ENCODE measurements around the gene ITPR2. TPM values are rescaled to one million over a fixed set of nuclear protein-coding genes. Genes with fewer than 3 reads are reported as not detected.

Gene ITPR2
- total and polyA plus RNA-seq, 4 donors: 4.1 to 47.0 (median 26.5) TPM

DNA sequence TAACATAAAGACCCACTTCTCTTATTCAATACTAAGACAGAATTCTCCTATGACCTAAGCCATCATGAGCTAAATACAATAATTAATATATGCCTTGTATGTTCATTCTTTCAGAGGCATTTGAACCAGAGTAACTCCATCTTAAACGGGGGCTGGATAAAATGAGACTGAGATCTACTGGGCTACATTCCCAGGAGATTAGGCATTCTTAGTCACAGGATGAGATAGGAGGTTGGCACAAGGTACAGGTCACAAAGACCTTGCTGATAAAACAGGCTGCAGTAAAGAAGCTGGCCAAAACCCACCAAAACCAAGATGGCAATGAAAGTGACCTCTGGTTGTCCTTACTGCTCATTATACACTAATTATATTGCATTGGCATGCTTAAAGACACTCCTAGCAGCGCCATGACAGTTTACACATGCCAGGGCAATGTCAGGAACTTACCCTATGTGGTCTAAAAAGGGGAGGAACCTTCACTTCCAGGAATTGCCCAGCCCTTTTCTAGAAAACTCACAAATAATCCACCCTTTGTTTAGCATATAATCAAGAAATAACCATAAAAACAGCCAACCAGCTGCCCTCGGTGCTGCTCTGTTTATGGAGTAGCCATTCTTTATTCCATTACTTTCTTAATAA lies 376.9 kb downstream of the ITPR2 start:
- no peaks in the 10 kb centered on the region for H3K9me3 ChIP-seq (ENCODE audit: control insufficient read depth in 4 of 4, insufficient read depth in 3 of 4, low read length in 3 of 4)
- H3K36me3 ChIP-seq (ENCODE audit: control insufficient read depth in 4 of 4, insufficient read depth in 4 of 4, low read length in 4 of 4): peaks cover 0 to 3% (median 0%) of the 10 kb centered on the region in 4 donors
- 75 to 82% methylated on average over 3 of the region's 3 CpGs for WGBS, 2 donors
- no peak overlapping the region for H3K9ac ChIP-seq (ENCODE audit: insufficient read depth in 1 of 2, low read length in 2 of 2)
- no peak for ATAC-seq (ENCODE audit: insufficient read depth, low FRiP score)
- H3K4me1 ChIP-seq (ENCODE audit: control insufficient read depth in 5 of 5, insufficient read depth in 5 of 5, low read length in 5 of 5): no peaks in the 10 kb centered on the region
- peak overlapping the region in 1 of 2 donors; percentile 24 for H3K27ac ChIP-seq (ENCODE audit: low read depth in 1 of 2, low read length in 1 of 2)
- no peaks in the 10 kb centered on the region for H3K27me3 ChIP-seq (ENCODE audit: control insufficient read depth in 3 of 3, insufficient read depth in 3 of 3, low read length in 2 of 3)
- no peak overlapping the region for H3K4me3 ChIP-seq
- no peak for DNase-seq
- TF ChIP-seq, protein P1, sequence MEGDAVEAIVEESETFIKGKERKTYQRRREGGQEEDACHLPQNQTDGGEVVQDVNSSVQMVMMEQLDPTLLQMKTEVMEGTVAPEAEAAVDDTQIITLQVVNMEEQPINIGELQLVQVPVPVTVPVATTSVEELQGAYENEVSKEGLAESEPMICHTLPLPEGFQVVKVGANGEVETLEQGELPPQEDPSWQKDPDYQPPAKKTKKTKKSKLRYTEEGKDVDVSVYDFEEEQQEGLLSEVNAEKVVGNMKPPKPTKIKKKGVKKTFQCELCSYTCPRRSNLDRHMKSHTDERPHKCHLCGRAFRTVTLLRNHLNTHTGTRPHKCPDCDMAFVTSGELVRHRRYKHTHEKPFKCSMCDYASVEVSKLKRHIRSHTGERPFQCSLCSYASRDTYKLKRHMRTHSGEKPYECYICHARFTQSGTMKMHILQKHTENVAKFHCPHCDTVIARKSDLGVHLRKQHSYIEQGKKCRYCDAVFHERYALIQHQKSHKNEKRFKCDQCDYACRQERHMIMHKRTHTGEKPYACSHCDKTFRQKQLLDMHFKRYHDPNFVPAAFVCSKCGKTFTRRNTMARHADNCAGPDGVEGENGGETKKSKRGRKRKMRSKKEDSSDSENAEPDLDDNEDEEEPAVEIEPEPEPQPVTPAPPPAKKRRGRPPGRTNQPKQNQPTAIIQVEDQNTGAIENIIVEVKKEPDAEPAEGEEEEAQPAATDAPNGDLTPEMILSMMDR (IDR thresholded peaks at IDR 0.05; ENCODE audit: control extremely low read depth, extremely low read depth): no peak

DNA sequence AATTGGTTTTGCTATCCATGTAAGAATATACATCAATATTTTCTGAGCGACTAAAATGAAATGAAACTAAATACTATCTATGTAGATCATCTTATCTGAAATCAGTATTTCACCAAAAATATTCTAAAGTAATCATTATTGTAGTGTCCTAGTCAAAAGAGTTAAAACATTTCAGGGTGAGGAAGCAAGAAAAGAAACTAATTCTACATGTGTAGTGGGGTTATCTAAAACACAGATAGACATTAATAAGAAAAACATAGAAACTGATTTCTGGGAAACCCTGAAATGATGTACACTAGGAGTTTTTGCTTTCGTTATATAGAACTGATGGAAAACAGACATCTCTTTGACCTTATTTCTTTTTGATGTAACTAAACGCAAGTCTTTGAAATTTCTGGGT lies 379.7 kb downstream of the ITPR2 start:
- ATAC-seq (ENCODE audit: insufficient read depth, low FRiP score) (no peak), DNase-seq (no peak)
- TF ChIP-seq, protein P1 (IDR thresholded peaks at IDR 0.05; ENCODE audit: control extremely low read depth, extremely low read depth): no peak
- Histone ChIP-seq H3K27ac (ENCODE audit: low read depth in 1 of 2, low read length in 1 of 2) (no peak overlapping the region), H3K27me3 (ENCODE audit: control insufficient read depth in 3 of 3, insufficient read depth in 3 of 3, low read length in 2 of 3) (no peaks in the 10 kb centered on the region), H3K4me1 (ENCODE audit: control insufficient read depth in 5 of 5, insufficient read depth in 5 of 5, low read length in 5 of 5) (no peaks in the 10 kb centered on the region), H3K4me3 (no peak overlapping the region), H3K36me3 (ENCODE audit: control insufficient read depth in 4 of 4, insufficient read depth in 4 of 4, low read length in 4 of 4) (peaks cover 0 to 4% (median 3%) of the 10 kb centered on the region in 4 donors), H3K9me3 (ENCODE audit: control insufficient read depth in 4 of 4, insufficient read depth in 3 of 4, low read length in 3 of 4) (no peaks in the 10 kb centered on the region), H3K9ac (ENCODE audit: insufficient read depth in 1 of 2, low read length in 2 of 2) (no peak overlapping the region)
- WGBS, 2 donors: 93 to 97% methylated on average over 3 of the region's 3 CpGs

DNA sequence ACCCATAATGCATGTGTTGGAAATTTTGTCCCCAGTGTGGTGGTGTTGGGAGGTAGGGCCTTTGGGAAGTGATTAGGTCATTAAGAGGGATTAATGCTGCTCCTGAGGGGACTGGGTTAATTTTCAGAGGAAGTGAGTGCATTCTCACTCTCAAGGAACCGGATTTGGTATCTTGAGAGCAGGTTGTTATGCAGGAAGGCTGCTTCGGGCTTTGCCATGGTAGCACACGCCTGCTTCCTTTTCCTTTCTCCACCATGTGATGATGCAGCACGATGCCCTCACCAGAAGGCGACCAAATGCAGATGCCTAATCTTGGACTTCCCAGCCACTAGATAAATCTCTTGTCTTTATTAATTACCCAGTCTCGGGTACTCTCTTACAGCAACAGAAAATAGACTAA lies 380.5 kb downstream of the ITPR2 start:
- TF ChIP-seq, protein P1 (IDR thresholded peaks at IDR 0.05; ENCODE audit: control extremely low read depth, extremely low read depth): no peak
- Histone ChIP-seq H3K27ac (ENCODE audit: low read depth in 1 of 2, low read length in 1 of 2) (no peak overlapping the region), H3K9me3 (ENCODE audit: control insufficient read depth in 4 of 4, insufficient read depth in 3 of 4, low read length in 3 of 4) (no peaks in the 10 kb centered on the region), H3K4me3 (no peak overlapping the region), H3K36me3 (ENCODE audit: control insufficient read depth in 4 of 4, insufficient read depth in 4 of 4, low read length in 4 of 4) (peaks cover 0 to 4% (median under 1%) of the 10 kb centered on the region in 4 donors), H3K4me1 (ENCODE audit: control insufficient read depth in 5 of 5, insufficient read depth in 5 of 5, low read length in 5 of 5) (no peaks in the 10 kb centered on the region), H3K27me3 (ENCODE audit: control insufficient read depth in 3 of 3, insufficient read depth in 3 of 3, low read length in 2 of 3) (no peaks in the 10 kb centered on the region), H3K9ac (ENCODE audit: insufficient read depth in 1 of 2, low read length in 2 of 2) (no peak overlapping the region)
- no peak for ATAC-seq (ENCODE audit: insufficient read depth, low FRiP score)
- WGBS, 2 donors: 46 to 57% methylated on average over 6 of the region's 6 CpGs
- DNase-seq: no peak

DNA sequence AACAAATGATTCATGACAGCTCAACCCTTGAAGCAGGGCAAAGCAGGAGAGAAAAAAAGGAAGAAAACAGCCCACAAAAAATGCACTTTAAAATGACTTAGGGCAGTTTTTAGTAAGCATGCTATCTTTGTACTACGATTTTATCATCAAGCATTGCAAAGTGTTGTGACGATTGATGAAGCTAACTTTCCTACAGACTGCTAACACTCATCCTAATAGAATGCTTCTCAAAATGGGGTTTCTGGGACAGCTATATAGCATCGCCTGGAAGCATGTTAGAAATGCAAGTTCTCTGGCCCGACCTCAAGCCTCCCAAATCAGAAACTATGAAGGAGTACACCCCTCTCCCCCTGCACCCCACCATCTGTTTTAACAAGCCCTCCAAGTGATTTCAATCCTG lies 381.2 kb downstream of the ITPR2 start:
- peak in 2 of 3 donors; percentile 18 to 33 for DNase-seq
- H3K36me3 ChIP-seq (ENCODE audit: control insufficient read depth in 4 of 4, insufficient read depth in 4 of 4, low read length in 4 of 4): peaks cover 0 to 4% (median under 1%) of the 10 kb centered on the region in 4 donors
- ATAC-seq (ENCODE audit: insufficient read depth, low FRiP score): no peak
- 80 to 85% methylated on average over 4 of the region's 4 CpGs for WGBS, 2 donors
- H3K4me3 ChIP-seq: no peak overlapping the region
- no peak overlapping the region for H3K9ac ChIP-seq (ENCODE audit: insufficient read depth in 1 of 2, low read length in 2 of 2)
- H3K4me1 ChIP-seq (ENCODE audit: control insufficient read depth in 5 of 5, insufficient read depth in 5 of 5, low read length in 5 of 5): no peaks in the 10 kb centered on the region
- no peak overlapping the region for H3K27ac ChIP-seq (ENCODE audit: low read depth in 1 of 2, low read length in 1 of 2)
- no peaks in the 10 kb centered on the region for H3K27me3 ChIP-seq (ENCODE audit: control insufficient read depth in 3 of 3, insufficient read depth in 3 of 3, low read length in 2 of 3)
- TF ChIP-seq, protein P1 (IDR thresholded peaks at IDR 0.05; ENCODE audit: control extremely low read depth, extremely low read depth): no peak
- no peaks in the 10 kb centered on the region for H3K9me3 ChIP-seq (ENCODE audit: control insufficient read depth in 4 of 4, insufficient read depth in 3 of 4, low read length in 3 of 4)
